Mammary epithelial cell (primary cell): Measurements from ENCODE around the gene RTN4RL1.

Experiments used
- CTCF ChIP-seq, 2 donors: IDR thresholded peaks in 1 of 2; conservative IDR thresholded peaks in 1 of 2; 2 replicates each; pipeline ENCODE4 v1.5.1; 2011 to 2012; ENCODE audit warnings: inconsistent platforms in 2 of 2, low read length in 2 of 2, mild to moderate bottlenecking in 2 of 2, control low read depth in 1 of 2, low read depth in 1 of 2; ENCODE audit not compliant: insufficient read depth in 1 of 2; ENCODE audit errors: extremely low read depth in 1 of 2
- EZH2 ChIP-seq: IDR thresholded peaks from 2 replicates; pipeline ENCODE4 v1.6.1; 2012; ENCODE audit warnings: low read length, inconsistent platforms, borderline replicate concordance

- no peak for TF ChIP-seq CTCF (conservative IDR thresholded peaks at IDR 0.05 in 1 of 2, IDR thresholded peaks at IDR 0.05 in 1 of 2; ENCODE audit: extremely low read depth in 1 of 2, insufficient read depth in 1 of 2, low read depth in 1 of 2, low read length in 2 of 2)
- TF ChIP-seq EZH2: no peak
Measured at GRCh38 chr17:1919201-1919600, 105.9 kb downstream of the RTN4RL1 start.
